NCI-H1417 treated with DMSO at 0.1 percent for 48 hours (cell line): ENCODE data around the gene KCTD2.
A peak's percentile ranks its signal among the peaks of the same experiment; 100 is the strongest.
"Not testable (repeated sequence)": the region's sequence is repeated elsewhere in the genome, so short reads cannot be mapped to it uniquely, and the experiment has no call there.

Source experiments
- DNase-seq: peaks from one replicate; lab custom pipeline; 2025; lab: John Stamatoyannopoulos, UW

Gene KCTD2

GRCh38 chr17:75020331-75021110 is 26.5 kb upstream of the KCTD2 start:
- DNase-seq, result no peak

DNA sequence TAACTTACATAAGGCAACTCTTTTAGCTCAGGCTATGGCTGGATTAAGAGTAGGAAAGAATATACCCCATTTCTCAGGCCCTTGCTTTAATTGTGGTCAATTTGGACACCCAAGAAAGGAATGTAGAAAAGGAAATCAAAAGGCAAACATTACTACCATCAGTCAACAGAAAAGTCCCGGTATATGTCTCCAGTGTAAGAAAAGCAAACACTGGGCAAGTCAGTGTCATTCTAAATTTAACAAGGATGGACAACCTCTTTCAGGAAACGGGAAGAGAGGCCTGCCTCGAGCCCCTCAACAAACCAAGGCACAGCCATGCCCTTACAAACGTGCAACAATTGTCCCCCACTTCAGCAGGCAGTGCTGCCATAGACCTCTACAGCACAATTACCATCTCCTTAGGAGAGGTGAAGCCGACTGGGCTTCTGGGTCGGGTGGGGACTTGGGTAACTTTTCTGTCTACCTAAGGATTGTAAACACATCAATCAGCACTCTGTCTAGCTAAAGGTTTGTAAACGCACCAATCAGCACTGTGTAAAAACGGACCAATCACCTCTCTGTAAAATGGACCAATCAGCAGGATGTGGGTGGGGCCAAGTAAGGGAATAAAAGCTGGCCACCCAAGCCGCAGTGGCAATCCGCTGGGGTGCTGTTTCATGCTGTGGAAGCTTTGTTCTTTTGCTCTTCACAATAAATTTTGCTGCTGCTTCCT is 22.2 kb upstream of the KCTD2 start:
- no peak for DNase-seq

DNA sequence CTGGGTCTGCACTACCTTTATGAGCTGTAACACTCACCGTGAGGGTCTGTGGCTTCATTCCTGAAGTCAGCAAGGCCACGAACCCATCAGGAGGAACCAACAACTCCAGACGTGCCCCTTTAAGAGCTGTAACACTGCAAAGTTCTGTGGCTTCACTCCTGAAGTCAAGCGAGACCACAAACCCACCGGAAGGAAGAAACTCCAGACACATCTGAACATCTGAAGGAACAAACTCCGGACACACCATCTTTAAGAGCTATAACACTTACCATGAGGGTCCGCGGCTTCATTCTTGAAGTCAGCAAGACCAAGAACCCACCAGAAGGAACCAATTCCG is 21.7 kb upstream of the KCTD2 start:
- DNase-seq, result not testable (repeated sequence)

GRCh38 chr17:75026650-75027049 is 20.4 kb upstream of the KCTD2 start:
- DNase-seq, result not testable (repeated sequence)

- DNase-seq, result no peak
Measured at GRCh38 chr17:75030161-75030560, 16.9 kb upstream of the KCTD2 start.

- no peak for DNase-seq
Measured at GRCh38 chr17:75031972-75032719, 14.9 kb upstream of the KCTD2 start.

DNA sequence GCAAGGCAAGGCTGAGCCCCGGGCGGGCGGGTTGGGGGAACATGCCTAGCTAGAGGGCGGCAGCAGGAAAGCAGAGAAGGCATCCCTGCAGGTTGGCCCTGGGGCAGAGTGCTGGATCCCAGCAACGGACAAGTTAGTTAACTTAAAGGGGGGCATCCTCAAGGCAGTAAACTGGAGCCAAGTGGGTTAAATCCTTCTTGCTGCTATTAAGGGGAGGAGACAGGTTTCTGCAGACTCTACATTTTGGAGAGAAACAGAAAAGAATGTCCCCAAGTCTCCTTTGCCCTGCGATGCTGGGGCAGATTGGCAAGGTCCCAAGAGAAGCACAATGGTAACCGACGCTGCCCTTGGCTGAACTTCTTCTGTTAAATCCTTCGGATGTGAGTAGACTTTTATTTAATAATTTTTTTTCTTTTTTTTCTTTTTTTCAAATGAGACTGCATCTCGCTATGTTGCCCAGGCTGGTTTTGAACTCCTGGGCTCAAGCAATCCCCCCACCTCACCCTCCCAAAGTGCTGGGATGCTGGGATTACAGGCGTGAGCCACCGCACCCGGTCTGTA is 14.2 kb upstream of the KCTD2 start:
- no peak for DNase-seq

DNA sequence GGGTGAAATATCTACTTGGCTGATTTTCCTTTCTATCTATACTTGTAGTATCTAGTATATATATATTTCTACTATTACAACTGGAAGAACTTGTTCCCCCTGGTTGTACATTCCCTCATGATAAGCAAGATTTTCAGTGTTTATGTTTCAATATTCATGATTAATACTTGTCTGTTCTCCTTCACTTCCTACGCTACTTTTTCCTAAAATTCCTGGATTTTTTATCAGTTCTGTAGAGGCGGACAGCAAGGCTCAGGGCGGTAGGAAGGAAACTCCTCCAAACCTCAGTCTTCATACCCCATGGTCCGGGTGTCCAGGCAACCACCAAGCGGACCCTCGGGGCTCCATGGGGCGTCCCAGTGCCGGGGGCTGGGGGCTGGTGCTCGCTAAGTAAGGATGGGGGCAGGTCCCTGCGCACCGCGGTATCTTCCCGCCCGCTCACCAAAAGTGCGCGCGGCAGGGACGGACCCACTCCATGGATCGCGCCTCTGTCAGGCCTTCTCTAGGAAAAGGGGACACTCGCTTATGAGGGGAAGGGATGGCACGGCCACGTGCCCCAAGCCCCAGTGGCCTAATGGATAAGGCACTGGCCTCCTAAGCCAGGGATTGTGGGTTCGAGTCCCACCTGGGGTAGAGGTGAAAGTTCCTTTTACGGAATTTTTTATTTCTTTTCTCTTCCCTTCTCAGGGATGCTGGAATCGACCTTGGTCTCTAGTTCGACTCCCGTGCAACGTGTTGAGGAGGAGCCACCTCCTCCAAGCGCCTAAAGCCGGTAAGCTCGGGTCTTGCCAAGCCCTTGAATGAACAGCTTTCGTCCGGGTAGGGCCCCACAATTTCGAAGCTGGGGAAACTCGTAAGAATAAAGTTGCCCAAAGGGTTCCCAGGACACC is 13.4 kb upstream of the KCTD2 start:
- DNase-seq, result peak; percentile 76

DNA sequence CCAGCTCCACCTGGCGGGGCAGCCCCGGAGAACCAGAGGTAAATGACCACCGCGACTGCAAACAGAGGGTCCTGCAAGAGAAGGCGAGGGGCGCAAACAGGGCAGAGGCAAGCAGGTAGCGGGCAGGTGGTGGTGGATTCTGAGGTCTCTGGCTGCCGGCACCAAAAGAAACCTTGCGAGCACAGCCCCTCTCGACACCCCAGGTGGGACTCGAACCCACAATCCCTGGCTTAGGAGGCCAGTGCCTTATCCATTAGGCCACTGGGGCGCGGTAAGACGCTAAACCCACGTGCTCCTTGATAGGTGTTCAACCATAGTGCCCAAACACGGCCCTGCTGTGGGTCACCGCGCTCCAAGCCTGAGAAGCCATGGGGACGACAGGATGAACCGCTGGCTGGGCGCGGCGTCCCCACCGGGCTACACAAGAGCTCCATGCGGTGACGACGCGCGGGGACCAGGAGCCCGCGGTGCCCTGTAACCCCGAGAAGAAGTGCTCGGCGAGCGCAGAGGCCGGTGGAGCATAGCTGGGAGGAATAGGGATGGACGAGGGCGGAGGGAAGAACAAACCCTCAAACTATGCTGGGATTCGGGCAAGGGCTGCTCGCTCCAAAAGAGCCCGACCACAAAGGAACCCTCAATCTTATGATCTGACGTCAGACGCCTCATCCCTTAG is 12.7 kb upstream of the KCTD2 start:
- DNase-seq, result peak; percentile 65

GRCh38 chr17:75036643-75037268 is 10.3 kb upstream of the KCTD2 start:
- DNase-seq, result no peak

DNA sequence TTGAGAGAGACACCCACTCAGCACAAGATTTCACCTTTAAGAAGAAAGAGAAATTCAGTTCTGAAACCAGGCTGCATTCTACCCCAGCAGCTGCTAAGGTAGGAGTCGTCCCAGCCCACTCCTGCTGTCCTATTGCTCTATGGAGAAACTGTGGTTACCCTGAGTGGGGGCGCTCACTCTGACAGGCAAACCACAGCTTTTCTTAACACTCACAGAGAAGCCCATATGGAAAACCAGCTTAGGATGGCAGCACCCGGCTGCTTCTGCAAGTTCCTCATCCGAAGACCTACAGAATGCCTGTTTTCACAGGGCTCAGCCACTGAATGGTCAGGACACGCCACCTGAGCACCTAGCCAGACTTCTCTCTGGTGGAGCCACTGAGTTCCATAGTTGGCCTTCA is 7.8 kb upstream of the KCTD2 start:
- DNase-seq, result no peak

GRCh38 chr17:75041656-75042280 is 5.3 kb upstream of the KCTD2 start:
- DNase-seq, result no peak

- DNase-seq, result not testable (repeated sequence)
Measured at GRCh38 chr17:75043789-75044188, 3.2 kb upstream of the KCTD2 start.

DNA sequence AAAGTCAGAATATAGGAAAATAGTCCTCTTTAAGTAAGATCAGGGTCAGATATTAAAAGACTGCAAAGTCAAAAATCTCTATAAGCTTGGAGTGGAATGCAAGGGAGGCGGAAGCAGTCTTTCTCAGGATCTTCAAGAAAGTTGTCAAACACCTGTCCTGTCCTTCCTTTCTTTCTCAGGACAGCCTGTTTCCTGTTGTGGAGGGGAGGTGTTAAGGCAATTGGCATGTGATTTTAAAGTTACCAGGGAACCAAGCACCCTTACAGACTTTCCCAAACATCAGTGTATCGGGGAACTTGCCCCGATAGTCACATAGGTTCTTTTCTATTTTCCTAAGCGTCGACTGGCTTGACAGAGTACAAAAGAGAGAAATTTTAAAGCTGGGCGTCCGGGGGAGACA is 2.3 kb upstream of the KCTD2 start:
- DNase-seq, result no peak

- not testable (repeated sequence) for DNase-seq
Measured at GRCh38 chr17:75045946-75046406, 1.0 kb upstream of the KCTD2 start.

DNA sequence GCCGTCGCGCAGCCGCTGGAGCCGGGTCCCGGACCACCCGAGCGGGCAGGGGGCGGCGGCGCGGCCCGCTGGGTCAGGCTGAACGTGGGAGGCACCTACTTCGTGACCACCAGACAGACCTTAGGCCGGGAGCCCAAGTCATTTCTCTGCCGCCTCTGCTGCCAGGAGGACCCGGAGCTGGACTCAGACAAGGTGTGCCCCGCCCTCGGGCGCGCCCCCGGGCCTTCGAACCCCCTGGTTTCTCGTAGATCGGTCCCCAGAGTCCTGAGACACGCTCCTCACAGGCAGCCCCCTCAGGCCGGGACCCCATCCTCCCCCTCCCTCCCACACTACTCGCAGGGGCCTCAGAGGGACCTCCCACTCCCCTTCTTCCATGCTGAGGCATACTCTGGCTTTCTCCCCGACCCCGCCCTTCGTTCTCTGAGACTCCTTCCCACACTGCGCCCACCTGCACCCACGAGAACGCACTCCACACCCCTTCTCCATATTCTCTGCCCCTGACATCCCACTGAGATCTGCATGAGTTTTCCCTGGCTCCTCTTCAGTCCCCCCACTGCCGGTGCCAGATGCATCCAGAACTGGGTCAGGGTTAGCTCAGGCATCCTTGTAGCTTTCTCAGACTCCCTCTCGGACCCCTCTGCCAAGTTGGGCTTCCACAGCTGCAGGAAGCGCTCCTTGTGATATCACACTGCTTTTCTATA is 523 bp downstream of the KCTD2 start:
- DNase-seq, result no peak

DNA sequence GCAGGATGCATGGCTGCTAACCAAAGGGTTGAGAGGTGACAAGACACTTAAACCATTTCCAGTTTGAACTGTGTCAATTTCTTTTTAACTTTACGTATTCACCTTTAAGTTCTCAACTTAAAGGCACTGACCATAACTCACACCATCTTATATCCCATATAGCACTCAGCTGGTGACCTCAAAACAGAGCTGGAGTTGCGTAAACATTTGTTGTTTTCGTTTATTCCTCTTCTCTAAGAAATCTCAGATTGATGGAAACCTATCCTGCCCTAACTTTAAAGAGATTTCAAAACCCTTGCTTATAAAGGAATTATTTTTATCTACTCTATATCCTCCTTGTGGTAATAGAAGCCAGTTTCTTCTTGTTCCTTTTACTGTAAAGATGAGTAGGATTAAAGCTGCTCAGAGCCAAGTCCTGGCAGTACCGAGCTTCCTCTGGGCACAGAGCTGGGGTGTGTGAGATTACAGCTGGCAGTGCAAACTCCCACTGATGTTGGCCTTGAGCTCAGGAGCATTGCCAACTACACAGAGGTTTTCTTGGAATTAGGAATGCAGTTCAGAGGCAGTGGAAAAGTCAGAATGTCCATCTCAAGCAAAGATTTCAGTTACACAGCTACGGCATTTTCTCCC is 1.3 kb downstream of the KCTD2 start:
- DNase-seq, result no peak

DNA sequence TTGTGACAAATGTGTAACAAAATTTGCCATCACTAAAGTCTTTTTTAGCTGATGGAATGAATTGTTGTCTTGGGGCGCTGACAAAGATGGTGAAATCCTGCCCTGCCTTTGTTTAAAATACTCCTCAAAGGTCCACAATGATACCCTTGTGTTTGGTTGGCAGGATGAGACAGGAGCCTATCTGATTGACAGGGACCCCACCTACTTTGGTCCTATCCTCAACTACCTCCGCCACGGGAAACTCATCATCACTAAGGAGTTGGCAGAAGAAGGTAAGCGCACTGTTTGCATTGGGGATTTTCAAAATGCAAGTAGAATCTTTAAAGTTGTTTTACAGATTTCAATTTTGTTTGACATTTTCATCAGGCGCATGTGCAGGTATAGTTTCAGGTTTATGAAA is 2.0 kb downstream of the KCTD2 start:
- DNase-seq, result no peak

DNA sequence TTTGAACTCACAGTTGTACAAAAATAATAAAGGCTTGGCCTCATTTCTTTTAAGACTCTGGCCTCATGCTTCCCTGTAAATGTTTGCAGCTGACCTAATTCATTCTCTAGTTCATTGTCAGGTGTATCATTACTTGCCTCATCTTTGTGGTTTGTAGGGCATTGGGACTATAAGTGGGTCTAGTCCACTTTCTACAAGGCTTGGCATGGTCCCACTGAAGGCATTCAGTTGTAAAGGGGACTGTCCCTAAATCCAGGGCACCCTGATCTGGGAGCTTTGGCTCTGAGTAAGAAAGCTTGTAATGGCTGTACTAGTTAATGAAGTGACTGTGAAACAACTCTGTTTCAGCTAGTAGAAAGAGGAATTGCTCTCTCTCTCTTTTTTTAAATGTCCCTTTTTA is 2.7 kb downstream of the KCTD2 start:
- no peak for DNase-seq
